GM19238 (cell line): ENCODE results near the gene ANP32E.
"Not testable (repeated sequence)": the region's sequence is repeated elsewhere in the genome, so short reads cannot be mapped to it uniquely, and the experiment has no call there.

Source experiments
- DNase-seq: peaks from one replicate; pipeline ENCODE4 v3.0.0; 2011; ENCODE audit warnings: low spot score; ENCODE audit not compliant: insufficient read length

ANP32E gene

GRCh38 chr1:150257624-150258585, 22.0 kb upstream of the ANP32E start, which contains the start of gene CA14:
Gene CA14 (plus strand): TSS chr1:150257774. CDS start chr1:150258129, 355 bp downstream.
- DNase-seq, result no peak

- no peak for DNase-seq
These were observed 20.8 kb upstream of the ANP32E start for GRCh38 chr1:150256554-150257341.

- no peak for DNase-seq
These were observed 20.3 kb upstream of the ANP32E start for GRCh38 chr1:150256198-150256553.

- DNase-seq, result no peak
These were observed 14.0 kb upstream of the ANP32E start for GRCh38 chr1:150249936-150250335.

GRCh38 chr1:150243003-150243402, 7.1 kb upstream of the ANP32E start:
- no peak for DNase-seq

GRCh38 chr1:150237746-150238145, 1.8 kb upstream of the ANP32E start:
- no peak for DNase-seq

GRCh38 chr1:150237176-150237575, 1.3 kb upstream of the ANP32E start:
- not testable (repeated sequence) for DNase-seq

- DNase-seq, result no peak
These were observed 745 bp upstream of the ANP32E start for GRCh38 chr1:150236614-150237100.

- DNase-seq, result no peak
These were observed 539 bp downstream of the ANP32E start for GRCh38 chr1:150235294-150235851.

- peak; percentile 72 for DNase-seq
These were observed 1.2 kb downstream of the ANP32E start for GRCh38 chr1:150234566-150235293.

GRCh38 chr1:150234309-150234565, 1.7 kb downstream of the ANP32E start:
- DNase-seq, result no peak

GRCh38 chr1:150233359-150234308, 2.3 kb downstream of the ANP32E start:
- no peak for DNase-seq

- DNase-seq, result not testable (repeated sequence)
These were observed 3.0 kb downstream of the ANP32E start for GRCh38 chr1:150232921-150233320.

- DNase-seq, result not testable (repeated sequence)
These were observed 7.7 kb downstream of the ANP32E start for GRCh38 chr1:150228246-150228645.

GRCh38 chr1:150227228-150227627, 8.7 kb downstream of the ANP32E start:
- DNase-seq, result no peak

- no peak for DNase-seq
These were observed 9.4 kb downstream of the ANP32E start for GRCh38 chr1:150226486-150226885.

GRCh38 chr1:150225546-150225945, 10.4 kb downstream of the ANP32E start:
- no peak for DNase-seq

GRCh38 chr1:150224983-150225382, 10.9 kb downstream of the ANP32E start:
- DNase-seq, result no peak

GRCh38 chr1:150221552-150221951, 14.4 kb downstream of the ANP32E start:
- DNase-seq, result no peak

- not testable (repeated sequence) for DNase-seq
These were observed 20.1 kb downstream of the ANP32E start for GRCh38 chr1:150215855-150216254.
